LNCaP clone FGC (cell line): ENCODE data around the gene RAB5B.
"Not testable (repeated sequence)": the region's sequence is repeated elsewhere in the genome, so short reads cannot be mapped to it uniquely, and the experiment has no call there.

Experiments
- DNase-seq: peaks from one replicate; pipeline ENCODE4 v3.0.0-alpha.2; 2011; ENCODE audit warnings: low read depth
- H3K4me3 ChIP-seq: 2 replicates; pipeline ENCODE4 v1.5.1; 2011; ENCODE audit warnings: mild to moderate bottlenecking, low read depth, low read length, control low read depth
- CTCF ChIP-seq: IDR thresholded peaks from 2 replicates; pipeline ENCODE4 v1.5.1; 2012; ENCODE audit warnings: mild to moderate bottlenecking; ENCODE audit not compliant: control insufficient read depth, insufficient read depth; ENCODE audit errors: extremely low read depth

Gene RAB5B

GRCh38 chr12:55996201-55996714 lies 22.4 kb downstream of the RAB5B start:
- DNase-seq: peak; percentile 35
- H3K4me3 ChIP-seq: peak overlapping the region; percentile 76
- peak; percentile 79 for TF ChIP-seq CTCF

- H3K4me3 ChIP-seq: peak within 1 kb of the TSS; percentile 76
- TF ChIP-seq CTCF: no peak
- peak; percentile 95 for DNase-seq
These were observed 23.0 kb downstream of the RAB5B start, which contains the start of gene SUOX for GRCh38 chr12:55996715-55997534. Gene SUOX, plus strand, starts transcription at chr12:55997276. Its CDS starts 4,946 bp downstream, at chr12:56002222.

GRCh38 chr12:55997535-55997859 lies 23.6 kb downstream of the RAB5B start:
- peak overlapping the region; percentile 76 for H3K4me3 ChIP-seq
- TF ChIP-seq CTCF: no peak
- DNase-seq: no peak

GRCh38 chr12:55999522-55999921 lies 25.6 kb downstream of the RAB5B start:
- not testable (repeated sequence) for H3K4me3 ChIP-seq, DNase-seq

GRCh38 chr12:55999999-56000540 lies 26.2 kb downstream of the RAB5B start:
- not testable (repeated sequence) for H3K4me3 ChIP-seq

GRCh38 chr12:56001487-56002100 lies 27.7 kb downstream of the RAB5B start:
- TF ChIP-seq CTCF: no peak
- DNase-seq: no peak
- H3K4me3 ChIP-seq: no peak overlapping the region

More at GRCh38 chr12:55999999-56000540, 26.2 kb downstream of the RAB5B start:
- not testable (repeated sequence) for DNase-seq

- H3K4me3 ChIP-seq, DNase-seq: not testable (repeated sequence)
These were observed 29.5 kb downstream of the RAB5B start for GRCh38 chr12:56003376-56003775.

GRCh38 chr12:56004211-56004610 lies 30.3 kb downstream of the RAB5B start:
- TF ChIP-seq CTCF: no peak
- DNase-seq: no peak
- H3K4me3 ChIP-seq: no peak overlapping the region
